CD14-positive monocyte (primary cell): ENCODE results near the gene PRPF4. TPM values are rescaled to one million over a fixed set of nuclear protein-coding genes. Genes with fewer than 3 reads are reported as not detected.

Experiments used
- DNase-seq, 3 donors: peaks; one replicate each; pipeline ENCODE4 v3.0.0-alpha.2; 2011 to 2022
- H2AFZ ChIP-seq: 2 replicates; pipeline ENCODE4 v1.6.0; 2012; ENCODE audit warnings: mild to moderate bottlenecking, low read depth, low read length, inconsistent platforms; ENCODE audit not compliant: insufficient read depth, poor library complexity, severe bottlenecking
- H3K27ac ChIP-seq, 2 donors: 1 replicate in 1 of 2; 2 replicates in 1 of 2; pipeline ENCODE4 v1.5.1; 2012 to 2013; ENCODE audit warnings: low read length in 2 of 2, control low read depth in 1 of 2, inconsistent platforms in 1 of 2, low read depth in 1 of 2, mild to moderate bottlenecking in 1 of 2
- H3K27me3 ChIP-seq, 2 donors: one replicate each; pipeline versions ENCODE4 v1.6.0 to v1.6.1; 2011 to 2013; ENCODE audit warnings: low read length in 2 of 2; ENCODE audit not compliant: control insufficient read depth in 2 of 2, insufficient read depth in 2 of 2
- H3K36me3 ChIP-seq, 2 donors: replicated peaks in 1 of 2; 1 replicate in 1 of 2; 2 replicates in 1 of 2; pipeline versions ENCODE4 v1.5.1 to v1.6.1; 2012 to 2013; ENCODE audit warnings: low read length in 2 of 2, control low read depth in 1 of 2, inconsistent platforms in 1 of 2, mild to moderate bottlenecking in 1 of 2; ENCODE audit not compliant: insufficient read depth in 2 of 2, control insufficient read depth in 1 of 2
- H3K4me1 ChIP-seq, 2 donors: 1 replicate in 1 of 2; 2 replicates in 1 of 2; pipeline versions ENCODE4 v1.5.1 to v1.6.1; 2012 to 2013; ENCODE audit warnings: low read length in 2 of 2, control low read depth in 1 of 2, inconsistent platforms in 1 of 2, mild to moderate bottlenecking in 1 of 2, moderate library complexity in 1 of 2; ENCODE audit not compliant: insufficient read depth in 2 of 2, control insufficient read depth in 1 of 2
- H3K4me2 ChIP-seq: replicated peaks from 2 replicates; pipeline ENCODE3; 2012; ENCODE audit warnings: low read length, moderate library complexity, mild to moderate bottlenecking; ENCODE audit not compliant: poor library complexity, severe bottlenecking; ENCODE audit errors: extremely low read depth
- H3K4me3 ChIP-seq, 3 experiments: fragments of 200-600 bp in 1 of 3; sonication (generic) in 1 of 3; replicated peaks in 1 of 3; 1 replicate in 2 of 3; 2 replicates in 1 of 3; pipeline ENCODE4 v1.5.1; 2011 to 2013; ENCODE audit warnings: low read length in 3 of 3, mild to moderate bottlenecking in 3 of 3, control low read depth in 2 of 3, low read depth in 2 of 3, inconsistent platforms in 1 of 3, moderate library complexity in 1 of 3
- H3K79me2 ChIP-seq: 2 replicates; pipeline ENCODE4 v1.6.0; 2012; ENCODE audit warnings: mild to moderate bottlenecking, control low read depth, inconsistent platforms, low read length, moderate library complexity; ENCODE audit not compliant: insufficient read depth
- H3K9ac ChIP-seq: 2 replicates; pipeline ENCODE4 v1.6.0; 2017; ENCODE audit warnings: low read length, mild to moderate bottlenecking; ENCODE audit not compliant: insufficient read depth, poor library complexity, severe bottlenecking
- H3K9me3 ChIP-seq, 2 donors: replicated peaks in 1 of 2; 1 replicate in 1 of 2; 2 replicates in 1 of 2; pipeline versions ENCODE4 v1.5.1 to v1.6.1; 2012 to 2013; ENCODE audit warnings: low read length in 2 of 2, control low read depth in 1 of 2; ENCODE audit not compliant: control insufficient read depth in 1 of 2, insufficient read depth in 1 of 2
- H4K20me1 ChIP-seq: 2 replicates; pipeline ENCODE4 v1.6.0; 2012; ENCODE audit warnings: mild to moderate bottlenecking, low read length, control low read depth, moderate library complexity; ENCODE audit not compliant: insufficient read depth
- H3K27ac Mint-ChIP-seq, 7 donors: one replicate each; pipeline ENCODE4 v1.8.0; 2020; ENCODE audit warnings: mild to moderate bottlenecking in 7 of 7, mixed read lengths in 7 of 7, moderate library complexity in 6 of 7, inconsistent platforms in 2 of 7
- H3K27me3 Mint-ChIP-seq, 3 donors: one replicate each; pipeline ENCODE4 v1.8.0; 2021 to 2022; ENCODE audit warnings: low read depth in 3 of 3, mild to moderate bottlenecking in 3 of 3, mixed read lengths in 3 of 3, moderate library complexity in 3 of 3, inconsistent platforms in 1 of 3
- H3K36me3 Mint-ChIP-seq, 2 donors: one replicate each; pipeline ENCODE4 v1.8.0; 2020; ENCODE audit warnings: mixed read lengths in 2 of 2, inconsistent platforms in 1 of 2, mild to moderate bottlenecking in 1 of 2
- H3K4me1 Mint-ChIP-seq: one replicate; pipeline ENCODE4 v1.8.0; 2020; ENCODE audit warnings: mild to moderate bottlenecking, mixed read lengths
- H3K4me3 Mint-ChIP-seq, 2 donors: one replicate each; pipeline ENCODE4 v1.8.0; 2020; ENCODE audit warnings: mild to moderate bottlenecking in 2 of 2, mixed read lengths in 2 of 2, moderate library complexity in 1 of 2
- H3K9me3 Mint-ChIP-seq, 7 donors: one replicate each; pipeline ENCODE4 v1.8.0; 2020 to 2022; ENCODE audit warnings: mixed read lengths in 7 of 7, mild to moderate bottlenecking in 6 of 7, moderate library complexity in 6 of 7, inconsistent platforms in 2 of 7
- CTCF ChIP-seq: fragments of 200-600 bp; IDR thresholded peaks from one replicate; pipeline ENCODE4 v1.8.0; 2022; ENCODE audit warnings: antibody characterized with exemption, mild to moderate bottlenecking
- WGBS: methylation state at CpG from one replicate; pipeline ENCODE4 v1.1.5; 2013; ENCODE audit warnings: missing lambda C conversion rate; ENCODE audit not compliant: insufficient coverage; 5-methylcytosine and 5-hydroxymethylcytosine counted together
- intact Hi-C, 2 donors: fragments of 100-400 bp; cut with micrococcal nuclease; formaldehyde crosslinking; loops; one replicate each; pipeline versions ENCODE4 v1.15.0 to v1.15.1; 2023
- polyA plus RNA-seq, 3 donors: library from polyadenylated mRNA; depleted of rRNA in 1 of 3; unstranded in 2 of 3; stranded (reverse) in 1 of 3; fragments of 300-500 nt in 2 of 3; fragments of >200 nt in 1 of 3; fragmentation: Illumina TruSeq in 2 of 3; gene quantifications; 1 replicate in 2 of 3; 2 replicates in 1 of 3; pipeline ENCODE4 v1.2.3, GENCODE V29; 2012 to 2021

PRPF4 gene
- polyA plus RNA-seq, 3 donors = 13.0 to 23.8 (median 22.1) TPM

GRCh38 chr9:113238859-113239232 lies 36.6 kb upstream of the PRPF4 start:
- no peak for DNase-seq
- TF ChIP-seq CTCF = no peak

GRCh38 chr9:113241161-113241560 lies 34.3 kb upstream of the PRPF4 start:
- no peak overlapping the region for H3K4me3 Mint-ChIP-seq
- Histone ChIP-seq H3K9ac (no peak overlapping the region), H3K27me3 (no peaks in the 10 kb centered on the region), H3K4me2 (no peak overlapping the region), H4K20me1 (peaks cover 32% of the 10 kb centered on the region), H3K4me1 (peaks cover 0 to 2% of the 10 kb centered on the region in 2 donors), H2AFZ (no peak overlapping the region), H3K27ac (no peak overlapping the region), H3K79me2 (peaks cover 40% of the 10 kb centered on the region), H3K9me3 (no peaks in the 10 kb centered on the region), H3K36me3 (no peaks in the 10 kb centered on the region), H3K4me3 (no peak overlapping the region)
- no peak overlapping the region for H3K27ac Mint-ChIP-seq
- WGBS = no CpG with 5 or more reads among the region's 2 CpGs
- TF ChIP-seq CTCF = no peak
- H3K9me3 Mint-ChIP-seq = peaks cover 0 to 1% (median 0%) of the 10 kb centered on the region in 7 donors
- peaks cover 12% of the 10 kb centered on the region for H3K4me1 Mint-ChIP-seq
- H3K36me3 Mint-ChIP-seq = peaks cover 8 to 11% of the 10 kb centered on the region in 2 donors
- peaks cover 0 to 4% (median 0%) of the 10 kb centered on the region in 3 donors for H3K27me3 Mint-ChIP-seq
- DNase-seq = no peak
- intact Hi-C loops = no loop called here

More at GRCh38 chr9:113238859-113239232, 36.6 kb upstream of the PRPF4 start:
- Histone ChIP-seq H3K4me2 (no peak overlapping the region), H3K27me3 (no peaks in the 10 kb centered on the region), H2AFZ (no peak overlapping the region), H3K4me3 (no peak overlapping the region), H3K9ac (no peak overlapping the region), H3K36me3 (no peaks in the 10 kb centered on the region), H3K27ac (no peak overlapping the region), H3K4me1 (peaks cover 17 to 20% of the 10 kb centered on the region in 2 donors), H3K79me2 (peaks cover 54% of the 10 kb centered on the region), H3K9me3 (no peaks in the 10 kb centered on the region), H4K20me1 (peaks cover 15% of the 10 kb centered on the region)
- intact Hi-C loops = no loop called here
- H3K4me3 Mint-ChIP-seq = no peak overlapping the region
- H3K27ac Mint-ChIP-seq = no peak overlapping the region
- H3K36me3 Mint-ChIP-seq = peaks cover 6 to 8% of the 10 kb centered on the region in 2 donors
- peaks cover 0 to 1% (median 0%) of the 10 kb centered on the region in 7 donors for H3K9me3 Mint-ChIP-seq
- peaks cover 25% of the 10 kb centered on the region for H3K4me1 Mint-ChIP-seq
- H3K27me3 Mint-ChIP-seq = peaks cover 0 to 4% (median 0%) of the 10 kb centered on the region in 3 donors
- WGBS = 80% methylated on average over 3 of the region's 4 CpGs
